ENCODE results near the gene NAGPA.

GRCh38 chr16:5017678-5017969 lies 16.1 kb downstream of the NAGPA start:
- TF ChIP-seq CTCF (IDR thresholded peaks at IDR 0.05) (no peak), EZH2 (IDR thresholded peaks at IDR 0.05) (no peak), EZH2phosphoT487 (IDR thresholded peaks at IDR 0.05) (no peak)

Data from neural progenitor cell (in vitro differentiated cells).